WTC11 (cell line): ENCODE measurements around the gene NUDCD2. TPM values are rescaled to one million over a fixed set of nuclear protein-coding genes. Genes with fewer than 3 reads are reported as not detected.

Experiments used
- ATAC-seq: fragments of 200-7000 bp; cut with Tn5 transposase; 2 replicates; pipeline ENCODE4 v1.10.0; 2021; ENCODE audit warnings: mild to moderate bottlenecking, moderate library complexity
- CTCF ChIA-PET: fragments of 300-600 bp; sonication (Branson Sonifier 250); formaldehyde crosslinking; loops from one replicate; lab custom pipeline; 2021; ENCODE audit warnings: antibody characterized with exemption; lab: Charles Lee
- POLR2A ChIA-PET: fragments of 350-600 bp; sonication (Branson Sonifier 250); formaldehyde crosslinking; loops from one replicate; lab custom pipeline; 2021; ENCODE audit warnings: antibody characterized with exemption; lab: Charles Lee
- DNase-seq: peaks from one replicate; pipeline ENCODE4 v3.0.0; 2021; ENCODE audit warnings: low spot score
- H3K27ac Mint-ChIP-seq: 2 replicates; pipeline ENCODE4 v1.8.0; 2021; ENCODE audit warnings: mixed read lengths
- H3K27me3 Mint-ChIP-seq: 2 replicates; pipeline ENCODE4 v1.8.0; 2021; ENCODE audit warnings: low read depth, mild to moderate bottlenecking, moderate library complexity, mixed read lengths
- H3K36me3 Mint-ChIP-seq: 2 replicates; pipeline ENCODE4 v1.8.0; 2021; ENCODE audit warnings: mixed read lengths
- H3K4me1 Mint-ChIP-seq: 2 replicates; pipeline ENCODE4 v1.8.0; 2022; ENCODE audit warnings: mixed read lengths
- H3K4me3 Mint-ChIP-seq: 2 replicates; pipeline ENCODE4 v1.8.0; 2021; ENCODE audit warnings: mild to moderate bottlenecking, moderate library complexity, mixed read lengths
- H3K9me3 Mint-ChIP-seq: 2 replicates; pipeline ENCODE4 v1.8.0; 2021; ENCODE audit warnings: mixed read lengths
- ATF1 ChIP-seq: sonication (generic); formaldehyde crosslinking; IDR thresholded peaks from 2 replicates; pipeline ENCODE4 v1.8.1; 2023; ENCODE audit warnings: mild to moderate bottlenecking, moderate library complexity, missing genetic modification reagents
- ATF6 ChIP-seq: sonication (generic); formaldehyde crosslinking; IDR thresholded peaks from 2 replicates; pipeline ENCODE4 v1.8.1; 2023; ENCODE audit warnings: mild to moderate bottlenecking, missing genetic modification reagents
- CREB1 ChIP-seq: sonication (generic); formaldehyde crosslinking; IDR thresholded peaks from 2 replicates; pipeline ENCODE4 v1.8.0; 2023; ENCODE audit warnings: mild to moderate bottlenecking, missing genetic modification reagents
- E2F1 ChIP-seq: sonication (generic); formaldehyde crosslinking; IDR thresholded peaks from 2 replicates; pipeline ENCODE4 v1.8.0; 2022; ENCODE audit warnings: mild to moderate bottlenecking, missing genetic modification reagents
- FOXJ3 ChIP-seq: sonication (generic); formaldehyde crosslinking; IDR thresholded peaks from 2 replicates; pipeline ENCODE4 v1.9.0; 2021; ENCODE audit warnings: missing genetic modification reagents, mild to moderate bottlenecking, borderline replicate concordance
- HMGA2 ChIP-seq: fragments of 250-450 bp; sonication (Bioruptor Pico); IDR thresholded peaks from 2 replicates; pipeline ENCODE4 v1.4.0; 2021; ENCODE audit warnings: mild to moderate bottlenecking, moderate library complexity
- IRF2 ChIP-seq: sonication (generic); formaldehyde crosslinking; IDR thresholded peaks from 2 replicates; pipeline ENCODE4 v1.8.0; 2022; ENCODE audit warnings: low read depth, missing genetic modification reagents, borderline replicate concordance
- SMAD3 ChIP-seq: sonication (generic); formaldehyde crosslinking; IDR thresholded peaks from 2 replicates; pipeline ENCODE4 v1.8.0; 2022; ENCODE audit warnings: missing genetic modification reagents, mild to moderate bottlenecking, borderline replicate concordance
- SMAD4 ChIP-seq: sonication (generic); formaldehyde crosslinking; IDR thresholded peaks from 2 replicates; pipeline ENCODE4 v1.8.0; 2022; ENCODE audit warnings: mild to moderate bottlenecking, missing genetic modification reagents
- SOX15 ChIP-seq: fragments of 250-450 bp; sonication (Bioruptor Pico); IDR thresholded peaks from 2 replicates; pipeline ENCODE4 v1.9.0; 2021; ENCODE audit warnings: mild to moderate bottlenecking
- TCF7 ChIP-seq: sonication (generic); formaldehyde crosslinking; IDR thresholded peaks from 2 replicates; pipeline ENCODE4 v1.8.0; 2022; ENCODE audit warnings: mild to moderate bottlenecking, low read depth, missing genetic modification reagents, moderate library complexity
- TEAD1 ChIP-seq: sonication (generic); formaldehyde crosslinking; IDR thresholded peaks from 2 replicates; pipeline ENCODE4 v1.8.0; 2022; ENCODE audit warnings: mild to moderate bottlenecking, missing genetic modification reagents
- TP53 ChIP-seq: sonication (generic); formaldehyde crosslinking; IDR thresholded peaks from 2 replicates; pipeline ENCODE4 v1.8.1; 2023; ENCODE audit warnings: mild to moderate bottlenecking, missing genetic modification reagents
- ZBTB21 ChIP-seq: sonication (generic); formaldehyde crosslinking; IDR thresholded peaks from 2 replicates; pipeline ENCODE4 v1.8.1; 2023; ENCODE audit warnings: mild to moderate bottlenecking, missing genetic modification reagents, borderline replicate concordance
- ZBTB43 ChIP-seq: sonication (generic); formaldehyde crosslinking; IDR thresholded peaks from 2 replicates; pipeline ENCODE4 v1.8.1; 2023; ENCODE audit warnings: mild to moderate bottlenecking, missing genetic modification reagents
- ZNF219 ChIP-seq: sonication (generic); formaldehyde crosslinking; IDR thresholded peaks from 2 replicates; pipeline ENCODE4 v1.8.0; 2023; ENCODE audit warnings: missing genetic modification reagents, mild to moderate bottlenecking, borderline replicate concordance
- ZNF232 ChIP-seq: sonication (generic); formaldehyde crosslinking; IDR thresholded peaks from 2 replicates; pipeline ENCODE4 v1.8.0; 2022; ENCODE audit warnings: mild to moderate bottlenecking, missing genetic modification reagents
- ZNF317 ChIP-seq: sonication (generic); formaldehyde crosslinking; IDR thresholded peaks from 2 replicates; pipeline ENCODE4 v1.8.1; 2023; ENCODE audit warnings: low read depth, mild to moderate bottlenecking, moderate library complexity, missing genetic modification reagents, borderline replicate concordance
- ZNF416 ChIP-seq: fragments of 250-450 bp; sonication (Bioruptor Pico); IDR thresholded peaks from 2 replicates; pipeline ENCODE4 v1.9.0; 2021; ENCODE audit warnings: mild to moderate bottlenecking, inconsistent platforms
- total RNA-seq: library from RNA; stranded (reverse); gene quantifications from 3 replicates; pipeline ENCODE4 v1.2.3, GENCODE V29; 2021
- TF ChIP-seq, protein P1 (sequence below): sonication (generic); formaldehyde crosslinking; IDR thresholded peaks from 2 replicates; pipeline ENCODE4 v1.8.1; 2023; ENCODE audit warnings: mild to moderate bottlenecking, missing genetic modification reagents, moderate library complexity
- TF ChIP-seq, protein P2 (sequence below): sonication (generic); formaldehyde crosslinking; IDR thresholded peaks from 2 replicates; pipeline ENCODE4 v1.8.0; 2023; ENCODE audit warnings: missing genetic modification reagents
- TF ChIP-seq, protein P3 (sequence below): sonication (generic); formaldehyde crosslinking; IDR thresholded peaks from 2 replicates; pipeline ENCODE4 v1.8.0; 2022; ENCODE audit warnings: mild to moderate bottlenecking, missing genetic modification reagents

NUDCD2 gene
- total RNA-seq, 1 experiment from 2014 or later: 73.4 TPM

- ATAC-seq (no peak), DNase-seq (no peak)
- ChIA-PET CTCF (interaction anchor here (1.8 to 2.0 kb wide), 2 partner anchors 21 to 50 kb away, joined by 5 to 11 read pairs; partner anchors contain the start of gene CCNG1), POLR2A (interaction anchor here (0.6 to 5.0 kb wide), 3 partner anchors 21 to 45 kb away, joined by 6 to 77 read pairs (median 61); partner anchors contain the start of genes CCNG1 and MAT2B)
- H3K27me3 Mint-ChIP-seq: peaks cover 3% of the 10 kb centered on the region
- peak overlapping the region; percentile 100 for H3K27ac Mint-ChIP-seq
- peaks cover 32% of the 10 kb centered on the region for H3K36me3 Mint-ChIP-seq
- H3K9me3 Mint-ChIP-seq: no peaks in the 10 kb centered on the region
- TF ChIP-seq TP53 (no peak), ATF6 (CRISPR knock-in tag) (no peak), TEAD1 (CRISPR knock-in tag) (no peak), ZNF317 (CRISPR knock-in tag) (no peak), SMAD3 (CRISPR knock-in tag) (no peak), E2F1 (CRISPR knock-in tag) (no peak), TCF7 (no peak)
- TF ChIP-seq, protein P1, sequence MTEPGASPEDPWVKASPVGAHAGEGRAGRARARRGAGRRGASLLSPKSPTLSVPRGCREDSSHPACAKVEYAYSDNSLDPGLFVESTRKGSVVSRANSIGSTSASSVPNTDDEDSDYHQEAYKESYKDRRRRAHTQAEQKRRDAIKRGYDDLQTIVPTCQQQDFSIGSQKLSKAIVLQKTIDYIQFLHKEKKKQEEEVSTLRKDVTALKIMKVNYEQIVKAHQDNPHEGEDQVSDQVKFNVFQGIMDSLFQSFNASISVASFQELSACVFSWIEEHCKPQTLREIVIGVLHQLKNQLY (CRISPR knock-in tag): no peak
- TF ChIP-seq, protein P2, sequence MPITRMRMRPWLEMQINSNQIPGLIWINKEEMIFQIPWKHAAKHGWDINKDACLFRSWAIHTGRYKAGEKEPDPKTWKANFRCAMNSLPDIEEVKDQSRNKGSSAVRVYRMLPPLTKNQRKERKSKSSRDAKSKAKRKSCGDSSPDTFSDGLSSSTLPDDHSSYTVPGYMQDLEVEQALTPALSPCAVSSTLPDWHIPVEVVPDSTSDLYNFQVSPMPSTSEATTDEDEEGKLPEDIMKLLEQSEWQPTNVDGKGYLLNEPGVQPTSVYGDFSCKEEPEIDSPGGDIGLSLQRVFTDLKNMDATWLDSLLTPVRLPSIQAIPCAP (CRISPR knock-in tag): no peak
- H3K4me3 Mint-ChIP-seq: peak overlapping the region; percentile 97
- peaks cover 30% of the 10 kb centered on the region for H3K4me1 Mint-ChIP-seq
Observed at GRCh38 chr5:163458778-163459385, 1.0 kb downstream of the NUDCD2 start.

DNA sequence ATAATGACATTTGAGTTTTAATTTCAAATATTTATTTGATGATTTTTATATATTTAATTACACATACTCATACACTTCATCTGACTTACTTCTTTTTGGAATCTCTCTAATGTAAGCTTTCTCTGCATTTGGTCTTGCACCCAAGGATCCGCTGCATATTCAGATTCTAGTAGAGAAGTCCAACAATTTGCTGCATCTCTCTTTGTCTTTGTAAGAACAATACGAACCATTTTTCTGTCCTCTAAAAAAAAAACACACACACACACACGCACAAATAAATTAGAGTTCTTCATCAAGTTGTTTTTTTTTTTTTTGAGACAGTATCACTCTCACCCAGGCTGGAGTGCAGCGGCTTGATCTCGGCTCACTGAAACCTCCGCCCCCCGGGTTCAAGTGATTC, 3.1 kb downstream of the NUDCD2 start:
- Mint-ChIP-seq H3K27me3 (peaks cover 3% of the 10 kb centered on the region), H3K27ac (peak overlapping the region; percentile 83; the same call in 1 of the 2 replicates), H3K9me3 (no peaks in the 10 kb centered on the region), H3K36me3 (peaks cover 32% of the 10 kb centered on the region), H3K4me3 (peak overlapping the region; percentile 16; the same call in 1 of the 2 replicates), H3K4me1 (peaks cover 19% of the 10 kb centered on the region)
- ATAC-seq (no peak), DNase-seq (no peak)
- TF ChIP-seq FOXJ3 (CRISPR knock-in tag) (no peak), ZBTB43 (CRISPR knock-in tag) (no peak), CREB1 (no peak), SMAD4 (no peak), ZNF219 (CRISPR knock-in tag) (no peak), ATF1 (CRISPR knock-in tag) (no peak)
- POLR2A ChIA-PET: no interaction called here
- CTCF ChIA-PET: interaction anchor here (1.2 kb wide), 1 partner anchor 19 kb away, joined by 3 read pairs; no protein-coding TSS in a partner anchor

GRCh38 chr5:163456029-163456589, 3.8 kb downstream of the NUDCD2 start:
- H3K9me3 Mint-ChIP-seq: no peaks in the 10 kb centered on the region
- DNase-seq (no peak), ATAC-seq (no peak)
- peak overlapping the region; percentile 75 for H3K27ac Mint-ChIP-seq
- H3K36me3 Mint-ChIP-seq: peaks cover 32% of the 10 kb centered on the region
- ChIA-PET CTCF (no interaction called here), POLR2A (interaction anchor here (0.6 kb wide), 1 partner anchor 11 kb away, joined by 3 read pairs; no protein-coding TSS in a partner anchor)
- H3K4me3 Mint-ChIP-seq: no peak overlapping the region
- H3K27me3 Mint-ChIP-seq: peaks cover 3% of the 10 kb centered on the region
- peaks cover 16% of the 10 kb centered on the region for H3K4me1 Mint-ChIP-seq
- TF ChIP-seq SOX15: no peak
- no peak for TF ChIP-seq ZNF416 (CRISPR knock-in tag)
- TF ChIP-seq IRF2: no peak
- TF ChIP-seq, protein P3, sequence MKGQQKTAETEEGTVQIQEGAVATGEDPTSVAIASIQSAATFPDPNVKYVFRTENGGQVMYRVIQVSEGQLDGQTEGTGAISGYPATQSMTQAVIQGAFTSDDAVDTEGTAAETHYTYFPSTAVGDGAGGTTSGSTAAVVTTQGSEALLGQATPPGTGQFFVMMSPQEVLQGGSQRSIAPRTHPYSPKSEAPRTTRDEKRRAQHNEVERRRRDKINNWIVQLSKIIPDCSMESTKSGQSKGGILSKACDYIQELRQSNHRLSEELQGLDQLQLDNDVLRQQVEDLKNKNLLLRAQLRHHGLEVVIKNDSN (CRISPR knock-in tag): no peak
- no peak for TF ChIP-seq ZBTB43 (CRISPR knock-in tag)
- TF ChIP-seq ZBTB21 (CRISPR knock-in tag): no peak
- no peak for TF ChIP-seq HMGA2 (CRISPR knock-in tag)
- TF ChIP-seq ZNF232: no peak
- TF ChIP-seq, protein P2 (CRISPR knock-in tag): no peak
